H1 (cell line): ENCODE results near the gene SMOC2. TPM values are rescaled to one million over a fixed set of nuclear protein-coding genes. Genes with fewer than 3 reads are reported as not detected.

Experiments used
- CTCF ChIA-PET: fragments of 300-600 bp; sonication (Branson Sonifier 250); formaldehyde crosslinking; loops from one replicate; lab custom pipeline; 2021; ENCODE audit not compliant: partially characterized antibody; lab: Charles Lee
- POLR2A ChIA-PET: fragments of 300-600 bp; sonication (Branson Sonifier 250); formaldehyde crosslinking; loops from one replicate; lab custom pipeline; 2021; ENCODE audit warnings: inconsistent platforms; ENCODE audit not compliant: partially characterized antibody; lab: Charles Lee
- DNase-seq, 2 experiments: peaks; one replicate each; pipeline versions ENCODE4 v3.0.0 to v3.0.0-alpha.2; 2010 to 2022; ENCODE audit warnings: low spot score in 2 of 2, low read depth in 1 of 2, mixed read lengths in 1 of 2
- FAIRE-seq: peaks from 2 replicates; lab custom pipeline; 2011; peaks lifted over from hg19 to GRCh38; lab: Jason Lieb, UNC
- H2AFZ ChIP-seq: 2 replicates; pipeline ENCODE4 v1.8.1; 2012; ENCODE audit warnings: low read length, inconsistent platforms
- H2AK5ac ChIP-seq: 2 replicates; pipeline ENCODE4 v1.6.1; 2013; ENCODE audit warnings: low read depth, low read length
- H2BK120ac ChIP-seq: replicated peaks from 2 replicates; pipeline ENCODE3; 2013; ENCODE audit warnings: low read depth, low read length, inconsistent platforms
- H2BK12ac ChIP-seq: 2 replicates; pipeline ENCODE4 v1.6.1; 2013; ENCODE audit warnings: low read depth, low read length
- H2BK15ac ChIP-seq: 2 replicates; pipeline ENCODE4 v1.6.1; 2013; ENCODE audit warnings: low read length
- H2BK20ac ChIP-seq: 2 replicates; pipeline ENCODE4 v1.6.1; 2013; ENCODE audit warnings: low read length
- H2BK5ac ChIP-seq: 2 replicates; pipeline ENCODE4 v1.6.1; 2013; ENCODE audit warnings: low read depth, low read length
- H3K14ac ChIP-seq: 2 replicates; pipeline ENCODE4 v1.6.1; 2013; ENCODE audit warnings: inconsistent platforms; ENCODE audit not compliant: insufficient read length
- H3K18ac ChIP-seq: 2 replicates; pipeline ENCODE4 v1.6.1; 2013; ENCODE audit warnings: low read length; ENCODE audit errors: extremely low read depth
- H3K23ac ChIP-seq: 2 replicates; pipeline ENCODE4 v1.6.1; 2013; ENCODE audit warnings: inconsistent platforms; ENCODE audit not compliant: insufficient read length
- H3K23me2 ChIP-seq: 2 replicates; pipeline ENCODE4 v1.6.1; 2013; ENCODE audit warnings: low read depth, low read length
- H3K27ac ChIP-seq: 2 replicates; pipeline ENCODE4 v1.6.1; 2011; ENCODE audit warnings: low read depth, low read length, inconsistent platforms
- H3K27me3 ChIP-seq, 4 experiments: replicated peaks in 1 of 4; 1 replicate in 1 of 4; 2 replicates in 3 of 4; pipeline versions ENCODE4 v1.6.1 to v1.8.1; 2011 to 2013; ENCODE audit warnings: low read length in 3 of 4, mild to moderate bottlenecking in 3 of 4, inconsistent platforms in 2 of 4, mixed read lengths in 2 of 4, moderate library complexity in 1 of 4; ENCODE audit not compliant: control insufficient read depth in 3 of 4, insufficient read depth in 3 of 4; ENCODE audit errors: extremely low read depth in 1 of 4
- H3K36me3 ChIP-seq, 4 experiments: 2 replicates each; pipeline versions ENCODE4 v1.6.1 to v1.8.1; 2011 to 2013; ENCODE audit warnings: mild to moderate bottlenecking in 4 of 4, low read length in 3 of 4, moderate library complexity in 2 of 4, control low read depth in 1 of 4, inconsistent platforms in 1 of 4; ENCODE audit not compliant: insufficient read depth in 4 of 4, control insufficient read depth in 2 of 4
- H3K4ac ChIP-seq: replicated peaks from 2 replicates; pipeline ENCODE3; 2013; ENCODE audit warnings: low read length, low read depth, mixed read lengths, inconsistent platforms; ENCODE audit not compliant: insufficient read length
- H3K4me1 ChIP-seq, 4 experiments: replicated peaks in 1 of 4; 1 replicate in 1 of 4; 2 replicates in 3 of 4; pipeline versions ENCODE4 v1.6.1 to v1.8.1; 2011 to 2013; ENCODE audit warnings: low read length in 3 of 4, inconsistent platforms in 2 of 4, mixed read lengths in 1 of 4; ENCODE audit not compliant: insufficient read depth in 4 of 4, control insufficient read depth in 3 of 4
- H3K4me2 ChIP-seq, 2 experiments: 2 replicates each; pipeline versions ENCODE4 v1.6.1 to v1.8.1; 2011 to 2013; ENCODE audit warnings: low read depth in 2 of 2, low read length in 2 of 2, control low read depth in 1 of 2, inconsistent platforms in 1 of 2, mild to moderate bottlenecking in 1 of 2; ENCODE audit not compliant: insufficient read depth in 1 of 2
- H3K4me3 ChIP-seq, 4 experiments: fragments of 200-600, 300-600 bp in 1 of 4; sonication (generic), shearing (Covaris generic), sonication (Bioruptor Twin) in 1 of 4; 2 replicates each; pipeline versions ENCODE4 v1.5.1 to v1.8.1; 2011 to 2016; ENCODE audit warnings: low read length in 4 of 4, low read depth in 3 of 4, control low read depth in 2 of 4, inconsistent platforms in 2 of 4, mild to moderate bottlenecking in 2 of 4, mixed read lengths in 1 of 4, moderate library complexity in 1 of 4; ENCODE audit not compliant: insufficient read depth in 2 of 4; ENCODE audit errors: extremely low read depth in 1 of 4
- H3K56ac ChIP-seq: replicated peaks from 2 replicates; pipeline ENCODE3; 2013; ENCODE audit warnings: low read depth, mild to moderate bottlenecking, mixed read lengths, low read length, inconsistent platforms; ENCODE audit not compliant: insufficient read length
- H3K79me1 ChIP-seq: 2 replicates; pipeline ENCODE4 v1.6.1; 2013; ENCODE audit warnings: low read depth, low read length, control low read depth
- H3K79me2 ChIP-seq, 2 experiments: 2 replicates each; pipeline versions ENCODE4 v1.6.1 to v1.8.1; 2012 to 2013; ENCODE audit warnings: low read length in 2 of 2, mild to moderate bottlenecking in 2 of 2, inconsistent platforms in 1 of 2; ENCODE audit not compliant: insufficient read depth in 2 of 2, control insufficient read depth in 1 of 2
- H3K9ac ChIP-seq, 4 experiments: replicated peaks in 1 of 4; 1 replicate in 1 of 4; 2 replicates in 3 of 4; pipeline versions ENCODE4 v1.6.1 to v1.8.1; 2011 to 2013; ENCODE audit warnings: low read depth in 3 of 4, low read length in 3 of 4, control low read depth in 2 of 4, mild to moderate bottlenecking in 2 of 4, moderate library complexity in 2 of 4, inconsistent platforms in 1 of 4; ENCODE audit errors: extremely low read depth in 1 of 4
- H3K9me3 ChIP-seq, 2 experiments: 2 replicates each; pipeline versions ENCODE4 v1.6.1 to v1.8.1; 2012 to 2013; ENCODE audit warnings: mild to moderate bottlenecking in 2 of 2, moderate library complexity in 2 of 2, control low read depth in 1 of 2, inconsistent platforms in 1 of 2, low read depth in 1 of 2, low read length in 1 of 2, mixed read lengths in 1 of 2; ENCODE audit not compliant: insufficient read depth in 2 of 2
- H4K20me1 ChIP-seq, 2 experiments: replicated peaks in 1 of 2; 2 replicates each; pipeline versions ENCODE3 to v1.8.1; 2011 to 2013; ENCODE audit warnings: inconsistent platforms in 2 of 2, low read length in 2 of 2, mild to moderate bottlenecking in 1 of 2; ENCODE audit not compliant: insufficient read depth in 2 of 2, control insufficient read depth in 1 of 2
- H4K5ac ChIP-seq: 2 replicates; pipeline ENCODE4 v1.6.1; 2013; ENCODE audit warnings: low read length, low read depth, mixed read lengths, inconsistent platforms; ENCODE audit not compliant: insufficient read length
- H4K8ac ChIP-seq: 2 replicates; pipeline ENCODE4 v1.8.0; 2013; ENCODE audit warnings: mild to moderate bottlenecking, moderate library complexity, low read length, inconsistent platforms; ENCODE audit not compliant: insufficient read depth; ENCODE audit errors: extremely low read depth
- H4K91ac ChIP-seq: replicated peaks from 2 replicates; pipeline ENCODE3; 2013; ENCODE audit warnings: low read length, mixed read lengths, inconsistent platforms; ENCODE audit not compliant: insufficient read length
- EP300 ChIP-seq, 2 experiments: IDR thresholded peaks; 1 replicate in 1 of 2; 2 replicates in 1 of 2; pipeline ENCODE4 v1.6.1; 2011 to 2012; ENCODE audit warnings: low read depth in 2 of 2, low read length in 2 of 2, mild to moderate bottlenecking in 2 of 2, borderline replicate concordance in 1 of 2, inconsistent platforms in 1 of 2, moderate library complexity in 1 of 2
- EZH2 ChIP-seq: fragments of 200-600 bp; sonication (generic); IDR thresholded peaks from 2 replicates; pipeline ENCODE4 v1.7.1; 2012; ENCODE audit warnings: low read depth, mild to moderate bottlenecking, moderate library complexity, low read length, inconsistent platforms; ENCODE audit not compliant: severe bottlenecking
- POLR2A ChIP-seq, 2 experiments: IDR thresholded peaks; 1 replicate in 1 of 2; 2 replicates in 1 of 2; pipeline ENCODE4 v1.6.1; 2011; ENCODE audit warnings: low read depth in 2 of 2, low read length in 2 of 2, mild to moderate bottlenecking in 2 of 2; ENCODE audit errors: control extremely low read depth in 1 of 2
- RAD21 ChIP-seq, 2 experiments: IDR thresholded peaks in 1 of 2; conservative IDR thresholded peaks in 1 of 2; 2 replicates each; pipeline ENCODE4 v1.6.1; 2011; ENCODE audit warnings: low read depth in 2 of 2, low read length in 2 of 2, improper control_type of control experiment in 1 of 2, inconsistent platforms in 1 of 2, mild to moderate bottlenecking in 1 of 2, moderate library complexity in 1 of 2
- RNF2 ChIP-seq: fragments of 200-900, 300-1000 bp; sonication (generic); IDR thresholded peaks from 2 replicates; pipeline ENCODE4 v1.7.1; 2016; ENCODE audit warnings: borderline replicate concordance, low read depth, mild to moderate bottlenecking, antibody characterized with exemption, low read length; ENCODE audit not compliant: poor library complexity, severe bottlenecking; ENCODE audit errors: missing control alignments
- RXRA ChIP-seq: IDR thresholded peaks from 2 replicates; pipeline ENCODE4 v1.6.1; 2011; ENCODE audit warnings: low read depth, mild to moderate bottlenecking, low read length, moderate library complexity; ENCODE audit not compliant: insufficient read depth
- SP2 ChIP-seq: IDR thresholded peaks from 2 replicates; pipeline ENCODE4 v1.6.1; 2012; ENCODE audit warnings: mild to moderate bottlenecking, low read length, inconsistent platforms
- WGBS, 2 experiments: shearing (Covaris generic) in 1 of 2; methylation state at CpG; one replicate each; pipeline versions ENCODE4 v1.1.6 to v1.1.7; 2013 to 2015; ENCODE audit warnings: low lambda C conversion rate in 2 of 2, mixed read lengths in 2 of 2, inconsistent platforms in 1 of 2, low coverage in 1 of 2, missing lambda C conversion rate in 1 of 2; ENCODE audit not compliant: insufficient replicate concordance in 2 of 2, insufficient coverage in 1 of 2, insufficient read length in 1 of 2; ENCODE audit errors: extremely low coverage in 1 of 2, missing lambda C conversion rate in 1 of 2; 5-methylcytosine and 5-hydroxymethylcytosine counted together
- polyA plus RNA-seq, 7 experiments: library from polyadenylated mRNA; depleted of rRNA in 3 of 7; stranded (reverse) in 5 of 7; unstranded in 2 of 7; fragments of >200 nt in 5 of 7; fragments of 200-250 nt in 2 of 7; gene quantifications; 1 replicate in 5 of 7; 2 replicates in 1 of 7; 4 replicates in 1 of 7; pipeline versions ENCODE4 v1.2.1 to v1.2.3, GENCODE V29; 2011 to 2013; ENCODE audit warnings: missing spikeins in 2 of 7, mixed read lengths in 2 of 7
- total RNA-seq: library from RNA; stranded (reverse); fragmentation: NEBNext Ultra II Directional; extraction: Animal tissue kit (Norgen Biotek cat#: 25700); gene quantifications from 2 replicates; pipeline ENCODE4 v1.2.1, GENCODE V29; 2021

The SMOC2 gene
- total and polyA plus RNA-seq, 2 of the 8 experiments (the other 6 are each of a cell fraction or from before 2014, with no cell fraction given) = 7.7 to 8.5 TPM

- H2BK20ac ChIP-seq = no peak overlapping the region
- H3K79me2 ChIP-seq = no peaks in the 10 kb centered on the region
Observed at GRCh38 chr6:168507297-168507696, 66.3 kb downstream of the SMOC2 start.

More at GRCh38 chr6:168507297-168507696, 66.3 kb downstream of the SMOC2 start:
- Histone ChIP-seq H3K4me1 (no peaks in the 10 kb centered on the region; a peak in 1 of 7 replicates), H2BK15ac (no peak overlapping the region), H3K9me3 (no peaks in the 10 kb centered on the region; a peak in 1 of 4 replicates)
- FAIRE-seq (no peak), DNase-seq (peak in 1 of 2 experiments; percentile 46)
- TF ChIP-seq EZH2 (no peak), RXRA (no peak), SP2 (no peak), RNF2 (no peak), RAD21 (IDR thresholded peaks at IDR 0.05 in 1 of 2, conservative IDR thresholded peaks at IDR 0.05 in 1 of 2; ENCODE audit: low read depth in 2 of 2, low read length in 2 of 2) (no peak), EP300 (IDR thresholded peaks at IDR 0.05; ENCODE audit: borderline replicate concordance in 1 of 2, low read depth in 2 of 2, low read length in 2 of 2) (no peak), POLR2A (IDR thresholded peaks at IDR 0.05; ENCODE audit: control extremely low read depth in 1 of 2, low read depth in 2 of 2, low read length in 2 of 2) (no peak)
- TF ChIP-seq, all 59 proteins: peak for 0
- H2BK120ac ChIP-seq = no peak overlapping the region
- H2BK5ac ChIP-seq = no peak overlapping the region
- no peak overlapping the region for H3K23ac ChIP-seq
- no peaks in the 10 kb centered on the region for H3K79me1 ChIP-seq
- no peak overlapping the region for H2AFZ ChIP-seq
- H4K91ac ChIP-seq = no peak overlapping the region
- no peak overlapping the region for H4K5ac ChIP-seq
- H3K56ac ChIP-seq = no peak overlapping the region
- no peaks in the 10 kb centered on the region for H3K27me3 ChIP-seq
- 91% methylated on average over 12 of the region's 12 CpGs; no CpG with 5 or more reads in 1 of the 2 experiments for WGBS, 2 experiments
- ChIA-PET POLR2A (no interaction called here), CTCF (interaction anchor here (1.1 to 2.2 kb wide), 4 partner anchors 10 to 137 kb away, joined by 3 to 6 read pairs (median 4); no protein-coding TSS in a partner anchor)
- H4K20me1 ChIP-seq = no peaks in the 10 kb centered on the region
- no peak overlapping the region for H3K14ac ChIP-seq
- H3K4me2 ChIP-seq = no peak overlapping the region
- 0 out of 2 replicates have a peak overlapping the region, but pooled peaks have one; percentile 41 for H4K8ac ChIP-seq
- H3K23me2 ChIP-seq = no peaks in the 10 kb centered on the region
- H2AK5ac ChIP-seq = no peak overlapping the region
- H3K4me3 ChIP-seq = no peak overlapping the region
- H3K4ac ChIP-seq = no peak overlapping the region
- no peak overlapping the region for H3K9ac ChIP-seq
- no peak overlapping the region for H3K18ac ChIP-seq
- H3K27ac ChIP-seq = no peak overlapping the region
- no peak overlapping the region for H2BK12ac ChIP-seq
- no peaks in the 10 kb centered on the region for H3K36me3 ChIP-seq
